HEK293T (cell line): ENCODE data around the gene GZMA.

Experiments used
- FOXM1 ChIP-seq: fragments of 450-650 bp; IDR thresholded peaks from 2 replicates; pipeline ENCODE4 v1.6.1; 2017; ENCODE audit warnings: mild to moderate bottlenecking, borderline replicate concordance
- HDGF ChIP-seq: fragments of 450-650 bp; IDR thresholded peaks from 2 replicates; pipeline ENCODE4 v1.6.1; 2017; ENCODE audit warnings: antibody characterized with exemption, borderline replicate concordance
- LEF1 ChIP-seq: fragments of 450-650 bp; IDR thresholded peaks from 2 replicates; pipeline ENCODE4 v1.6.1; 2017; ENCODE audit warnings: mild to moderate bottlenecking, borderline replicate concordance
- PKNOX1 ChIP-seq: fragments of 450-650 bp; IDR thresholded peaks from 2 replicates; pipeline ENCODE4 v1.6.1; 2016
- SUZ12 ChIP-seq: fragments of 450-650 bp; IDR thresholded peaks from 2 replicates; pipeline ENCODE4 v1.6.1; 2016; ENCODE audit warnings: mild to moderate bottlenecking
- TARDBP ChIP-seq: fragments of 450-650 bp; IDR thresholded peaks from 2 replicates; pipeline ENCODE4 v1.6.1; 2016
- ZNF384 ChIP-seq: fragments of 450-650 bp; IDR thresholded peaks from 2 replicates; pipeline ENCODE4 v1.6.1; 2016

GRCh38 chr5:55140908-55141665, 38.6 kb downstream of the GZMA start:
- TF ChIP-seq FOXM1 (no peak), SUZ12 (no peak), LEF1 (no peak), ZNF384 (no peak), TARDBP (no peak), HDGF (no peak), PKNOX1 (no peak)
